ENCODE data around the gene THRB. TPM values are rescaled to one million over a fixed set of nuclear protein-coding genes. Genes with fewer than 3 reads are reported as not detected.

The THRB gene
- total RNA-seq, 1 experiment from 2014 or later = 5.8 TPM

- ChIA-PET CTCF (interaction anchor here (1.0 kb wide), 1 partner anchor 9 kb away, joined by 3 read pairs; no protein-coding TSS in a partner anchor), POLR2A (no interaction called here)
- Mint-ChIP-seq H3K4me3 (no peak overlapping the region), H3K36me3 (no peaks in the 10 kb centered on the region), H3K9me3 (no peaks in the 10 kb centered on the region), H3K27me3 (ENCODE audit: low read depth) (no peaks in the 10 kb centered on the region), H3K4me1 (no peaks in the 10 kb centered on the region), H3K27ac (no peak overlapping the region)
- DNase-seq (ENCODE audit: low spot score) (no peak), ATAC-seq (no peak)
- TF ChIP-seq NFATC4 (CRISPR knock-in tag; IDR thresholded peaks at IDR 0.05) = no peak
- TF ChIP-seq ZNF121 (CRISPR knock-in tag; IDR thresholded peaks at IDR 0.05) = no peak
- TF ChIP-seq NR2C2 (CRISPR knock-in tag; IDR thresholded peaks at IDR 0.05) = no peak
- no peak for TF ChIP-seq ERG (CRISPR knock-in tag; IDR thresholded peaks at IDR 0.05)
- TF ChIP-seq AFF4 (CRISPR knock-in tag; IDR thresholded peaks at IDR 0.05; ENCODE audit: borderline replicate concordance) = no peak
- TF ChIP-seq GABPB1 (CRISPR knock-in tag; IDR thresholded peaks at IDR 0.05) = no peak
- TF ChIP-seq PRRX2 (CRISPR knock-in tag; IDR thresholded peaks at IDR 0.05) = no peak
- TF ChIP-seq USF2 (CRISPR knock-in tag; IDR thresholded peaks at IDR 0.05) = no peak
- no peak for TF ChIP-seq FOXP1 (CRISPR knock-in tag; IDR thresholded peaks at IDR 0.05; ENCODE audit: borderline replicate concordance)
- no peak for TF ChIP-seq MLX (CRISPR knock-in tag; IDR thresholded peaks at IDR 0.05)
- TF ChIP-seq E2F1 (CRISPR knock-in tag; IDR thresholded peaks at IDR 0.05) = no peak
Observed at GRCh38 chr3:24273491-24273890, 221.2 kb downstream of the THRB start.

GRCh38 chr3:24272875-24273274, 221.8 kb downstream of the THRB start:
- Mint-ChIP-seq H3K36me3 (no peaks in the 10 kb centered on the region), H3K27ac (no peak overlapping the region), H3K4me3 (no peak overlapping the region), H3K27me3 (ENCODE audit: low read depth) (no peaks in the 10 kb centered on the region), H3K4me1 (no peaks in the 10 kb centered on the region), H3K9me3 (no peaks in the 10 kb centered on the region)
- ChIA-PET CTCF (interaction anchor here (1.0 kb wide), 1 partner anchor 8 kb away, joined by 3 read pairs; no protein-coding TSS in a partner anchor), POLR2A (no interaction called here)
- DNase-seq (ENCODE audit: low spot score) (no peak), ATAC-seq (no peak)
- TF ChIP-seq E2F5 (CRISPR knock-in tag; IDR thresholded peaks at IDR 0.05) = no peak
- no peak for TF ChIP-seq CBFB (CRISPR knock-in tag; IDR thresholded peaks at IDR 0.05; ENCODE audit: low read depth)
- no peak for TF ChIP-seq PRRX2 (CRISPR knock-in tag; IDR thresholded peaks at IDR 0.05)
- TF ChIP-seq ESRRA (CRISPR knock-in tag; IDR thresholded peaks at IDR 0.05; ENCODE audit: borderline replicate concordance) = no peak
- TF ChIP-seq ZBTB21 (CRISPR knock-in tag; IDR thresholded peaks at IDR 0.05; ENCODE audit: borderline replicate concordance) = no peak
- no peak for TF ChIP-seq CTCF (IDR thresholded peaks at IDR 0.05)
- TF ChIP-seq STAT6 (CRISPR knock-in tag; conservative IDR thresholded peaks at IDR 0.05; ENCODE audit: low read depth) = no peak
- TF ChIP-seq ATF1 (CRISPR knock-in tag; IDR thresholded peaks at IDR 0.05) = no peak
- TF ChIP-seq IRF1 (CRISPR knock-in tag; IDR thresholded peaks at IDR 0.05) = no peak
- TF ChIP-seq ELF4 (CRISPR knock-in tag; IDR thresholded peaks at IDR 0.05; ENCODE audit: low read depth) = no peak
- no peak for TF ChIP-seq ZNF219 (CRISPR knock-in tag; IDR thresholded peaks at IDR 0.05; ENCODE audit: borderline replicate concordance)
- TF ChIP-seq ZNF396 (CRISPR knock-in tag; IDR thresholded peaks at IDR 0.05; ENCODE audit: borderline replicate concordance) = no peak
